K562 (cell line): ENCODE results near the gene ASB6.

Experiments used
- ARHGAP35 ChIP-seq: fragments of 450-650 bp; IDR thresholded peaks from 2 replicates; pipeline ENCODE4 v1.6.1; 2018; ENCODE audit not compliant: partially characterized antibody
- BCL6 ChIP-seq: fragments of 250-450 bp; sonication (Bioruptor Pico); IDR thresholded peaks from 2 replicates; pipeline ENCODE4 v1.4.0; 2020
- CTCF ChIP-seq, 3 experiments: IDR thresholded peaks in 2 of 3; conservative IDR thresholded peaks in 1 of 3; 2 replicates each; pipeline ENCODE4 v1.5.1; 2011 to 2012; ENCODE audit warnings: low read length in 3 of 3, mild to moderate bottlenecking in 3 of 3, control low read depth in 2 of 3, improper control_type of control experiment in 1 of 3, inconsistent platforms in 1 of 3, low read depth in 1 of 3, mixed read lengths in 1 of 3, moderate library complexity in 1 of 3; ENCODE audit not compliant: insufficient read depth in 2 of 3
- E2F1 ChIP-seq: sonication (generic); formaldehyde crosslinking; IDR thresholded peaks from 2 replicates; pipeline ENCODE4 v1.8.1; 2023; ENCODE audit warnings: mild to moderate bottlenecking, missing genetic modification reagents, moderate library complexity
- FOXK1 ChIP-seq: sonication (generic); formaldehyde crosslinking; IDR thresholded peaks from 2 replicates; pipeline ENCODE4 v1.8.0; 2022; ENCODE audit warnings: missing genetic modification reagents, mild to moderate bottlenecking, borderline replicate concordance
- FOXM1 ChIP-seq, 2 experiments: fragments of 450-650 bp in 1 of 2; sonication (generic) in 1 of 2; formaldehyde crosslinking in 1 of 2; IDR thresholded peaks; 2 replicates each; pipeline versions ENCODE4 v1.6.1 to v1.9.0; 2017 to 2022; ENCODE audit warnings: low read depth in 2 of 2, mild to moderate bottlenecking in 2 of 2, missing genetic modification reagents in 1 of 2, moderate library complexity in 1 of 2
- HMBOX1 ChIP-seq: sonication (generic); IDR thresholded peaks from 2 replicates; pipeline ENCODE4 v1.6.1; 2016
- HMG20B ChIP-seq: fragments of 250-450 bp; sonication (Bioruptor Pico); IDR thresholded peaks from 2 replicates; pipeline ENCODE4 v1.5.0; 2021; ENCODE audit warnings: mild to moderate bottlenecking
- NR2C2 ChIP-seq, 2 experiments: fragments of 200-800 bp in 1 of 2; sonication (Bioruptor generic) in 1 of 2; sonication (generic) in 1 of 2; formaldehyde crosslinking in 1 of 2; IDR thresholded peaks; 2 replicates each; pipeline versions ENCODE4 v1.6.1 to v1.8.0; 2016 to 2022; ENCODE audit warnings: mild to moderate bottlenecking in 1 of 2, missing compliant biosample characterization in 1 of 2, missing genetic modification characterization in 1 of 2, missing genetic modification reagents in 1 of 2
- PML ChIP-seq: IDR thresholded peaks from 2 replicates; pipeline ENCODE4 v1.6.1; 2012; ENCODE audit warnings: low read length, inconsistent platforms
- POLR2AphosphoS5 ChIP-seq: IDR thresholded peaks from 2 replicates; pipeline ENCODE4 v1.6.1; 2011; ENCODE audit warnings: mild to moderate bottlenecking, low read depth, low read length, moderate library complexity; ENCODE audit not compliant: control insufficient read depth, insufficient read depth
- TEAD1 ChIP-seq, 2 experiments: fragments of 450-650 bp in 1 of 2; sonication (generic) in 1 of 2; formaldehyde crosslinking; IDR thresholded peaks; 2 replicates each; pipeline versions ENCODE4 v1.4.0 to v1.8.0; 2020 to 2022; ENCODE audit warnings: mild to moderate bottlenecking in 2 of 2, missing genetic modification reagents in 1 of 2
- TRIM28 ChIP-seq: fragments of 450-650 bp; IDR thresholded peaks from 2 replicates; pipeline ENCODE4 v1.6.1; 2017
- ZFP91 ChIP-seq: sonication (generic); formaldehyde crosslinking; IDR thresholded peaks from 2 replicates; pipeline ENCODE4 v1.8.0; 2022; ENCODE audit warnings: mild to moderate bottlenecking, missing genetic modification reagents

GRCh38 chr9:129643706-129644105, 1.8 kb upstream of the ASB6 start:
- TF ChIP-seq TEAD1 (CRISPR knock-in tag; IDR thresholded peaks at IDR 0.05) (no peak), HMBOX1 (no peak), E2F1 (CRISPR knock-in tag) (no peak), BCL6 (no peak), FOXM1 (IDR thresholded peaks at IDR 0.05; ENCODE audit: low read depth) (no peak), FOXM1 (CRISPR knock-in tag; IDR thresholded peaks at IDR 0.05; ENCODE audit: low read depth) (no peak), POLR2AphosphoS5 (no peak), ARHGAP35 (no peak), HMG20B (CRISPR knock-in tag) (no peak), TRIM28 (no peak), CTCF (IDR thresholded peaks at IDR 0.05 in 2 of 3, conservative IDR thresholded peaks at IDR 0.05 in 1 of 3; ENCODE audit: insufficient read depth in 2 of 3, low read depth in 1 of 3, low read length in 3 of 3) (no peak), NR2C2 (CRISPR knock-in tag; IDR thresholded peaks at IDR 0.05) (no peak), NR2C2 (tag; IDR thresholded peaks at IDR 0.05) (no peak), PML (no peak), ZFP91 (CRISPR knock-in tag) (no peak), FOXK1 (CRISPR knock-in tag) (no peak)
